AG09319 (cell line): ENCODE data around the gene ACACB.

Source experiments
- DNase-seq: peaks from one replicate; pipeline ENCODE4 v3.0.0-alpha.2; 2010; ENCODE audit warnings: low read depth; ENCODE audit errors: extremely low read depth
- TF ChIP-seq, protein P1 (sequence below): IDR thresholded peaks from 2 replicates; pipeline ENCODE4 v1.5.1; 2011; ENCODE audit warnings: low read depth, mild to moderate bottlenecking, inconsistent platforms, low read length, moderate library complexity

ACACB gene

DNA sequence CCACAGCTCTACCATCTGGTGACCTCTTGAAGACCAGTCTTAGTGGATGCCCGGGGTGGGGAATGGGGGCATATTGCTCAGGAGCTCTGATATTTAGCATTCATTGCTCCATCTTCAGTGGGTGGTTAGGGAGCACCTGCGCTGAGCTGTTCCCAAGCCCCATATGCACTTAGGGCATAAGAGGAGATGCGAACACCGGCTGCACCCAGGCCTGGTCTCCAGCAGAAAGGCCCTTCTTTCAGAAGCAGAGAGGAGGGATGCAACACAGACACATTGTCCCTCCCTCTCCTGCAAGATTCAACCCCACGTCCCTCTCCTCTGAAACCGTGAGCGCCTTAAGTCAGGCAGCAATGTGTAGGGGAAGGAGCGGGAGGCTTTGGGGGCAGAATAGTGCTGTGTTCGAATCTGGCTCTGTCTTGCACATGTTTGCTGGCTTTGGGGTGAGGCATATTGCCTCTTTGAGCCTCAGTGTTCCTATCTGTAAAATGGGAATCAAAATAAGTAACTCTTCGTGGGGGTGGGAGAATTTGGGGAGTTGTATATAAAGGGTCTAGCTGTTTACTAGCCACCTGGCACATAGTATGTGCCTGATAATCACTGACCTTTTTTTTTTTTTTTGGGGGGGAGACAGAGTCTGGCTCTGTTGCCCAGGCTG lies 105.0 kb downstream of the ACACB start:
- no peak for DNase-seq
- TF ChIP-seq, protein P1, sequence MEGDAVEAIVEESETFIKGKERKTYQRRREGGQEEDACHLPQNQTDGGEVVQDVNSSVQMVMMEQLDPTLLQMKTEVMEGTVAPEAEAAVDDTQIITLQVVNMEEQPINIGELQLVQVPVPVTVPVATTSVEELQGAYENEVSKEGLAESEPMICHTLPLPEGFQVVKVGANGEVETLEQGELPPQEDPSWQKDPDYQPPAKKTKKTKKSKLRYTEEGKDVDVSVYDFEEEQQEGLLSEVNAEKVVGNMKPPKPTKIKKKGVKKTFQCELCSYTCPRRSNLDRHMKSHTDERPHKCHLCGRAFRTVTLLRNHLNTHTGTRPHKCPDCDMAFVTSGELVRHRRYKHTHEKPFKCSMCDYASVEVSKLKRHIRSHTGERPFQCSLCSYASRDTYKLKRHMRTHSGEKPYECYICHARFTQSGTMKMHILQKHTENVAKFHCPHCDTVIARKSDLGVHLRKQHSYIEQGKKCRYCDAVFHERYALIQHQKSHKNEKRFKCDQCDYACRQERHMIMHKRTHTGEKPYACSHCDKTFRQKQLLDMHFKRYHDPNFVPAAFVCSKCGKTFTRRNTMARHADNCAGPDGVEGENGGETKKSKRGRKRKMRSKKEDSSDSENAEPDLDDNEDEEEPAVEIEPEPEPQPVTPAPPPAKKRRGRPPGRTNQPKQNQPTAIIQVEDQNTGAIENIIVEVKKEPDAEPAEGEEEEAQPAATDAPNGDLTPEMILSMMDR = no peak

DNA sequence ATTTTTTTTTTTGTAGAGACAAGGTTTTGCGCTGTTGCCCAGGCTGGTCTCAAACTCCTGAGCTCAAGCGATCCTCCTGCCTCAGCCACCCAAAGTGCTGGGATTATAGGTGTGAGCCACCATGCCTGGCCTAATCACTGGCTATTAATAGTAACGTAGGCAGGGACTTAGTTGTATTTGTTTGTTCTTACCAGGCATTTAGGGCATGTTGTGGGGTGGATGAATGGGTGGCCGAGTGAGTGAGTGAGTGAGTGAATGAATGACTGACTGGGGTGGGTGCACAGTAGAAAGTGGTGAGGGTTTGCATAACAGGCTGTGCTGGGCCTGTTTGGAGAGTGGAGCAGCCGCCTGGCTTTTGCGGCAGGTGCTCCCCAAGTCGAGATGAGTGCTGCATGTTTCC lies 105.7 kb downstream of the ACACB start:
- TF ChIP-seq, protein P1 = no peak
- no peak for DNase-seq

DNA sequence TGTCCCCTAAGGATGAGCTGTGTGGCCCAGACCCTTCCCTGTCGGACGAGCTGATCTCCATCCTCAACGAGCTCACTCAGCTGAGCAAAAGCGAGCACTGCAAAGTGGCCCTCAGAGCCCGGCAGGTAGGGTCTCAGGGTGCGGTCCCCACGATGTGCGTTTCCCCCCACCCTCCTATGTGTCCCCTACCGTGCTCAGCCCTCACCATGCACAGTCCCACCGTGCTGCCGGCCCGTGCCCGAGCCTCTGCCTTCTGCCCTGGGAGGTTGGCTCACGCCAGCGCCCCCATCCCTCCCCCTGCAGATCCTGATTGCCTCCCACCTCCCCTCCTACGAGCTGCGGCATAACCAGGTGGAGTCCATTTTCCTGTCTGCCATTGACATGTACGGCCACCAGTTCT lies 106.1 kb downstream of the ACACB start:
- TF ChIP-seq, protein P1 = no peak
- no peak for DNase-seq

DNA sequence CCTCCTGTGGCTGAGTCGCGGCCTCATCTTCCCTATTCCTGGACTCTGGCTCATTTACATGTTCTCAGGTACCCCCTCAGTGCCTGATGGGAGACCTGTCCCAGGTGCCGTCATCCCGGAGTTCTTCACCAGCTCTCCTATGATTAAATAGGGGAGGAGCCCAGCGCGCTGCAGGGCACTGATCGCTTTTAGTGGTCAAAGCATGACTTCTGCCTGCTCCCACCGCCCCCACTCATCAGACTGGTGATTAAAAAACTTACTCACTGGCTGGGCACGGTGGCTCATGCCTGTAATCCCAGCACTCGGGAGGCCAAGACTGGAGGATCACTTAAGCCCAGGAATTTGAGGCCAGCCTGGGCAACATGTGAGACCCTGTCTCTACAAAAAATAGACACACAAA lies 106.8 kb downstream of the ACACB start:
- TF ChIP-seq, protein P1 = no peak

DNA sequence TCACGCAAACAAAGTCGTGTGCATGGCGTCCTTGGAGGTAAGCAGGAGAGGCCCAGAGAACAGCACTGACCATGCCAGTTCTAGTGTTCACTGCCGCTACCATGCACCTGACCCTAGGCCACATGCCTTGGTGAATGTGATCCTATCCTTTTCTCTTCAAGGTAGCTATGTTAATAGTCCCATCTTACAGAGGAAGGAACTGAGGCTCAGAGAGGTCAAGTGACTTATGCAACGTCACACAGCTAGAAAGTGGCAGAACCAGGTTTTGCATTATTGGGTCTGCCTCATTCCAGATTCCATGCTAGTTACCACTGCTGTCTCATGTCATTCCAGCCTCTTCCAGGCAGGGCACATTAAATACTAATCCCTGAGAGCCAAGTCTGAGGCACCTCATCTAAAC lies 107.5 kb downstream of the ACACB start:
- TF ChIP-seq, protein P1 = no peak
- no peak for DNase-seq

More for the DNA sequence above, 106.8 kb downstream of the ACACB start:
- no peak for DNase-seq

DNA sequence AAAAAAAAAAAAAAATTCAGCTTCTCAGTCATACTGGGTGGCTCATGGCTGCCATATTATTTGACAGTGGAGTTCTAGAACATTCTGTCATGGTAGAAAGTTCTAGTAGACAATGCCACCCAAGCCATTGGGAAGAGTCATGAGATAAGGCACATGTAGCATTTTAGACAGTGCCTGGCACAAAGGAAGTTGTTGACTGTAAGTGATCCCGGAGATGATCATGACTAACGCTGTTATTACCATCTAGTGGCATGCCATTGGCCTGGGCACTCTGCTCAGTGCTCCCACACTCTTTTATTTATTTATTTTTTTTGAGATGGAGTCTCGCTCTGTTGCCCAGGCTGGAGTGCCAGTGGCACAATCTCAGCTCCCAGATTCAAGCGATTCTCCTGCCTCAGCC lies 112.3 kb downstream of the ACACB start:
- TF ChIP-seq, protein P1 = no peak
- DNase-seq = no peak

DNA sequence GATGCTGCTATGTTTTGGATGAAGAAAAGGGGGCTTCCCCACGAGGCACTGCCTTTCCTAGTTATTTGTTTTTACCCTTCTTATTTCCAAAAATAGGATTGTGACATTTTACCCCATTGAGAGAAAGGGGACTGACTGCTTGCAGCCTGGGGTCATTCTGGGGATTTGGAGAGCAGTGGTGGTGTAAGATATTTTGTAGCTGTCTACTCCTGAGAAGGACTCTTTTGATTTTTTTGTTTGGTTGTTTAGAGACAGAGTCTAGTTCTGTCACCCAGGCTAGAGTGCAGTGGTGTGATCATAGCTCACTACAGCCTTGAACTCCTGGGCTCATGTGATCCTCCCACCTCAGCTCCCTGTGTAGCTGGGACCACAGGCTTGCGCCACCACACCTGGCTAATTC lies 113.8 kb downstream of the ACACB start:
- no peak for DNase-seq
- TF ChIP-seq, protein P1 = no peak
